HG03457 (cell line): ENCODE results near the gene MPP3.
"Not testable (repeated sequence)": the region's sequence is repeated elsewhere in the genome, so short reads cannot be mapped to it uniquely, and the experiment has no call there.

ENCODE experiments used
- ATAC-seq: cut with Tn5 transposase; IDR thresholded peaks from one replicate; pipeline ENCODE4 v1.9.1; 2021; ENCODE audit warnings: moderate number of reproducible peaks; ENCODE audit not compliant: unreplicated experiment

MPP3 gene

DNA sequence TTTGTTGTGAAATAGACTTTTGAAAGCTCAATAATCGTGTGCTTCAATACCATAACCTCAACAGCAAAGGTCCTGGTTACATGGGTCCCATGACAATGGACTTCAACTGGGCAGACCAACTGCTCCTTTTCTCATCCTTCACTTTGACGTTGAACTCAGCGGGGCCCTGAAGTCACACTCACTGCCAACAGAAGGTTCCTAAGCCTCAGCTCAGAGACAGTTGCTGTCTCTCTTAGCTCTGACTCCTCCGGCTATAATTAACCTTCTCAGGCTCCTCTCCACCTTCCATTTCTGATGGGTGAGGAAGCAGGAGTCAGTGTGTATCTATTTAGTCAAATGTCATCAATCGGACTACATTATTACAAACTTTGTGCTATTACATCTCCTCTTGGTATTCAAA, 23.8 kb downstream of the MPP3 start:
- ATAC-seq: no peak

DNA sequence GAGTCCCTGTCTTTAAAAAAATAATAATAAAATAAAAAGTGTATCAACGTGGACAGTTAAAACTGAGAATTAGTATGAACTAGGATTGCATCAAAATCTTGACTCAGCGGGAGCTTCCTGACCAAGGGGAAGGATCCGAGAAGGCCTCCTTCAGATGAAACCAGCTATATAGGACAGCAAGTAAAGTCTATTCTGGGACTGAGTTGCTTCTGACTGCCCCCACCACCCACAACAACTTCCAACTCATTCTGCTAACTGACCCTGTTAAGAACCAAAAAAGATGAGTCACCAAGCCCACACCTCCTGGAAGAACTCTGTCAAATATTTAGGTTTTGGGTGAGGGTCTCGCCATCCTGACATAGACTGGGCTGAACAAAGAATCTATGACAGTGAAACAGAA, 24.9 kb downstream of the MPP3 start:
- no peak for ATAC-seq

DNA sequence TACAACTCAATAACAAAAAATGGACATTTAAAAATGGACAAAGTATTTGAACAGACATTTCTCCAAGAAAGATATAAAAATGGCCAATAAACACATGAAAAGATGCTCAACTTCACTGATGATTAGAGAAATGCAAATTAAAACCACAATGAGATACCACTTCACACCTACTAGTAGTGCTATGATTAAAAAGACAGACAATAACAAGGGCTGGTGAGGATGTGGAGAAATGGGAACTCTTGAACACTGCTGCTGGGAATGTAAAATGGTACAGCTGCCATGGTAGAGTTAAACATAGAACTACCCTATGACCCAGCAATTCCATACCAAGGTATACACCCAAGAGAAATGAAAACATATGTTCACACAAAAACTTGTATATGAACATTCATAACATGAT, 27.8 kb downstream of the MPP3 start:
- ATAC-seq: no peak

DNA sequence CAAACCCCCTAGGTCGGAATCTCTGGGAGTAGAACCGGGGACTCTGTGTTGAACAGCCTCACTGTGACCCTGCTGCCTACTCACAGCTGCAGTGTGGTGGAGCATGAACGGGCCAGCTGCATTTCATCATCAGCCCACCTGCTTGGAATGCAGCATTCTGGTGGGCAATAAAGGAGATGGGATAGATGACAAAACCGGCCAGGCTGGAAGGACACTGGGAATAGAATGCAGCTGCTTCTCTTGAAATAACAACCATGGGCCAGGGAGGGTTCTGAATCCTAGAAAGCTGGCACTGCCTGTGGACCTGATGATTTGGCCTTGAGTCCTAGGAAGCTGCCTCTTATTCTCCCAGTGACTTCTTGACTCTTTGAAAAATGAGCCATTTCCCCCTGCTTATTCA, 29.2 kb downstream of the MPP3 start:
- ATAC-seq: no peak

DNA sequence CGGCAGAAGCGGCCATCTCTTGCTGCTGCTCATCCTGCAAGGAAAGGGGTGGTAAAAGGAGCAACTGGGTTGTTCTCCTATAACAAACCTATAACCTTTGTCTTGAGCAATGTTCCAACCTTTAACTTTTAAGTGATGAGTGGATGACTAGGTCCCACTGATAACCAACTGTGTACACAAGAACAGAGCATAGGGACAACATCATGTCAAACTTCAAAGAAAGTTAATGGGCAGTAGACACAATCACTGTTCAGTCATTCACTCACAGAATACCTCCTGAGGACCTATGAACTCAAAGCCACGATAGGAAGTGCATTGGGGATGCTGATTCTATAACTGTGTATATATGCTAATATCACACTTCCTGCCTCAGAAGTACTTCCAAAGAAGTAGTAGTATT, 31.1 kb downstream of the MPP3 start:
- ATAC-seq: no peak

DNA sequence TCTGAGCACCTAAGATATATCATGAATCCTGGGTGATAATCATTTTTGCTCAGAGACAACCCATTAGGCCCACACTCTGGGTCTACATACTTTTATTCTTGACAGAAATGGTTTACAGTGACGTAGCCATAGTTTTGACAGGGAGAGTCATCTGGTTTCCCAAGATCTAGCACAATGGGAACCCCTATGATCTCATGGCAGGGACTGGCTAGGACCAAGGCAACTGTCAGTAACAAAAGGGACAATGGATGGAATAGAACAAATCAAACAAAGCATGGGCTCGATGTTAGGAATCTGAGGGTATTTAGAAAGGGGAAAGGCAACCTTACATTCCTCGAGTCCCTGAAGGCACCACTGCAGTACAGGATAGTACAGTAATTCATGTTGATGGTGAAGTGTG, 32.2 kb downstream of the MPP3 start:
- no peak for ATAC-seq

DNA sequence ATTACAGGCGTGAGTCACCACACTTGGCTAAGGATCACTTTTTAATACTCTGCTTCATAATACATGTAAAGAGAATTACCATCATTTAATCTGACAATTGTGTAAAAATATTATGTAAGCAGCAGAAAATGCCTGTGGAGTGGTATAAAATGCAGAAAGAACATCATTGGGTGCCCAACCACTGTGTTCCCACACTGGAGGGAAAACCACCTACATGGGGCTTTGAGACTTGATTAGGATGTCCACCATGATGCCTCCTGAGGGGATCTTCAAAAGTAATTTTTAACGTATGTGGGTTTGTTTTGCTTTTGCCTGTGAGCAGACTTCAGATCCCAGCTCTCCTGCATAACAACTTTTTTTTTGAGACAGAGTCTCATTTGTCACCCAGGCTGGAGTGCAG, 33.9 kb downstream of the MPP3 start:
- ATAC-seq: no peak

DNA sequence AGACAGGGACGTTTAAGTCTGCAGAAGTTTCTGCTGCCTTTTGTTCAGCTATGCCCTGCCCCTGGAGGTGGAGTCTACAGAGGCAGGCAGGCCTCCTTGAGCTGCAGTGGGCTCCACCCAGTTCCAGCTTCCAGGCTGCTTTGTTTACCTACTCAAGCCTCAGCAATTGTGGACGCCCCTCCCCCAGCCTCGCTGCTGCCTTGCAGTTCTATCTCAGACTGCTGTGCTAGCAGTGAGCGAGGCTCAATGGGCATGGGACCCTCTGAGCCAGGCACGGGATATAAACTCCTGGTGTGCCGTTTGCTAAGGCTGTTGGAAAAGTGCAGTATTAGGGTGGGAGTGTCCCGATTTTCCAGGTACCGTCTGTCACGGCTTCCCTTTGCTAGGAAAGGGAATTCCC, 34.9 kb downstream of the MPP3 start:
- ATAC-seq: not testable (repeated sequence)

DNA sequence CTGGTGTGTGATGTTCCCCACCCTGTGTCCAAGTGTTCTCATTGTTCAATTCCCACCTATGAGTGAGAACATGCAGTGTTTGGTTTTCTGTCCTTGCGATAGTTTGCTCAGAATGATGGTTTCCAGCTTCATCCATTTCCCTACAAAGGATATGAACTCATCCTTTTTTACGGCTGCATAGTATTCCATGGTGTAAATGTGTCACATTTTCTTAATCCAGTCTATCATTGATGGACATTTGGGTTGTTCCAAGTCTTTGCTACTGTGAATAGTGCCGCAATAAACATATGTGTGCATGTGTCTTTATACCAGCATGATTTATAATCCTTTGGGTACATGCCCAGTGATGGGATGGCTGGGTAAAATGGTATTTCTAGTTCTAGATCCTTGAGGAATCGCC, 40.3 kb downstream of the MPP3 start:
- ATAC-seq: not testable (repeated sequence)

DNA sequence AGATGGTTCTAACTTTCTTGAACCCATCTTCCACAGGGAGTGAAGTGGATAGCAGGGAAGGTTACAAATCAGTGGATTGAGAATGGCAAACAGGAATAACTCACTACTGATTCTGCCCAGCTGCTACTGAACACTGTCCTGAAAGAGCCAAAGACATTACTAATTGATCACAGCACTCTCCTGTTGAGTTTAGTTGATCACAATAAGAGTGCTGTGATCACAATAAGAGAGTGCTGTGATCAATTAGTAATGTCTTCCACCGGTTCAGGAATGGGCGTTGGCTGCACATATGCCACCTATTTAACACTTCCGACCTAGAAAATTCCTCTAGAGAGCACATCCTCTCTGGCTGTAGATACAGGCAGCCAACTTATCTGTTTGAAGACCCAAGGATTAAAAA, 41.4 kb downstream of the MPP3 start:
- no peak for ATAC-seq

DNA sequence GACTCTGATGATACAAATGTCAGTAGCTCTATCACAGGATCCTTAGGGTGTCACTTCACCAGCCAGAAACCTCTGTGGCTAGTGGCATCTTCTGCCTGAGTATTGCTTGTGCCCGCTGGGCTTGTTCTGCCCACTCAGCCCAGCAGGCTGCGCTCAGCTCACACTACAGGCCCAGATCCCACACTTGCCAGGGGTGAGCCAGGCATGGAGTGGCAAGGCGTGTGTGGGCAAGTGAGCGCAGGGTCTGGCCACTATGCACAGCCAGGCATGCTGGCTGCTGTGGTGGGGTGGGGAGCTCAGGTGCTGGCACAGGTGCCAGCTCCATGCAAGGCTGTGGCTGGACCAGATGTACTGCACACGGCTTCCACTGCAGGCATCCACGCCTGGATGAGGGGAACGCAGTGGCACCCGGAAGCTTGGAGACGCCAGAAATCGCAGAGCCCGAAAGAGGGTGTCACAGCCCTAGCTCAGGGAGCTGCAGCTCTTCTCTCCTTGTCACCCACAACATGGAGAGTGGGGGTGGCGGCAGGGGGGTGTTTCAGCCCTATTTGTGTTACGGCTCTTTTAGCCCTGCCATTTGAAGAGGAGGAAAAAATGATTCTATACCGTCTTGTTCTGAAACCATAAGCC, 42.5 kb downstream of the MPP3 start:
- ATAC-seq: no peak

DNA sequence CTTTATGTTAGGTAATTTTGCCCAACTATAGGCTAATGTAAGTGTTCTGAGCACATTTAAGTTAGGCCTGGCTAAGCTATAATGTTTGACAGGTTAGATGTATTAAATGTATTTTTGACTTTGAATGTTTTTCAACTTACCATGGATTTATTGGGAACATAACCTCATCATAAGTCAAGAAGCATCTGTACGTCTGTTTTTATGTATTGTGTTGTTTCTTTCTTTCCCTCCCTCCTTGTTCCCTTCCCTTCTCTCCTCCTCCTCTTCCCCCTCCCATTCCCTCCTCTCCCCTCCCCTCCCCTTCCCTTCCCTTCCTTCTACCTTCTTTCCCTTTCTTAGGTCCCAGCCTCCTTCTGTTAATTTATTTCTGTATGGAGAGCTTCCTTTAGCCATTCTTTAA, 43.5 kb downstream of the MPP3 start:
- ATAC-seq: no peak

DNA sequence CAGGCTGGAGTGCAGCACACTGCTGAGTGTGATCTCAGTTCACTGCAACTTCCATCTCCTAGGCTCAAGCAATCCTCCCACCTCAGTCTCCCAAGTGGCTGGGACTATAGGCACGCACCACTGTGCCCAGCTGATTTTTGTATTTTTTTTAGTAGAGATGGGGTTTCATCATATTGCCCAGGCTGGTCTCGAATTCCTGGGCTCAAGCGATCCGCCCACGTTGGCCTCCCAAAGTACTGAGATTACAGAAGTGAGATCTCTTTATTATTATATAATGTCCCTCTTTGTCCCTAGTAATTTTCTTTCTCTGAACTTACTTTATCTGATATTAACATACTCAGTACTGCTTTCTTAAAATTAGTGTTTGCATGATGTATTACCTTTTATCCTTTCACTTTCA, 44.4 kb downstream of the MPP3 start:
- no peak for ATAC-seq

DNA sequence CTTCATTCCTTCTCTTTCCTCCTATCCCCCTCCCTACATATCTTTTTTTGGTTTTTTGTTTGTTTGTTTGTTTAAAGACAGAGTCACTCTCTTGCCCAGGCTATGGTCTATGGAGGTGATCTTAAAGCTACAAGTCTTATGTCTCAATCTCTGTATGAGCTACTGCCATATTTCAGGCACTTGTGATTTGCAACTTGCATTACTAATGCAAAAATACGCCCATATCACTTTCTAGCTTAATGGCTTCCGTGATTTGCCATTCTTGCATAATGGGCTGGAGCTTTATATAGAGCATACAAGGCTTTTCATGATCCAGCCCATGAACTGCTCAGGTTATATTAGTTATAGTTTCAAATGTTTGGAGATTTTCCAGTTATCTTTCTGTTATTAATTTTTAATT, 45.2 kb downstream of the MPP3 start:
- no peak for ATAC-seq

DNA sequence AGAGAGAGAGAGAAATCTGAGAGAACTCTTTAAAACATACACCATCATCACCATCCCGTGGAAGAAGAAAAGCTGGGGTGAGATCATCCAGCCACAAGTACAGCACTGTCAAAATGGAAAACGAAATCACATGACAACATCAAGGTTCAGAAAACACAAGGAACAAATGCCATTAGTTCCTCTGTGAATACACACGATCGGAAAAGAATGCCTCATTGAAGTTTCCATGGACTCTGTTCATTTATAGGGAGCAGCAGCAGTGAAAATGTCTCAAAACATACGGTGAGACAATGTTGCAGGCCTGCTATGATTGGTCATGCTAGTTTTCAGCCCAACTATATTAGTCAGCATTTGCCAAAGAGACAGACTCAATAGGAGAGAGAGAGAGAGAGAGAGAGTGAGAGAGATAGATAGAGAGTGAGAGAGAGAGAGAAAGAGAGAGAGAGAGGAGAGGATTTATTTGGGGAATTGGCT, 48.3 kb downstream of the MPP3 start:
- no peak for ATAC-seq

DNA sequence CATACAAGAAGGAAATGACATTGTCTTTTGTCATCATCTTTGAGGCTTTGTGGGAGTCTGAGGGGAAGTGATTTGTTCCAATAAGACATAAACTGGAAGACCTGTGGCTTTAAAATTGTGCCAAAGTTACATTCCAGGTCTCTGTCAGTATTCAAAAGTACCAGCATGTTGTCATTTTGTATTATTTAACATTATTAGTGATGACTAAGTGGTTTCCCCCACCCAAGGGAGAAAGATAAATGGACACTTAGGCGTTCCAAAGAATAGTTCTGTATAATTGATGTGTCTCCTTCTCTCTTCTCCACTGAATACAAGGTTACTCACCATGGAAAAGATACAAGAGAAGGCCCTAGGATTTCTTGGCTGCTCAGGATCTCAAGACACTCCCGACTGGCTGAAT, 48.9 kb downstream of the MPP3 start:
- no peak for ATAC-seq

DNA sequence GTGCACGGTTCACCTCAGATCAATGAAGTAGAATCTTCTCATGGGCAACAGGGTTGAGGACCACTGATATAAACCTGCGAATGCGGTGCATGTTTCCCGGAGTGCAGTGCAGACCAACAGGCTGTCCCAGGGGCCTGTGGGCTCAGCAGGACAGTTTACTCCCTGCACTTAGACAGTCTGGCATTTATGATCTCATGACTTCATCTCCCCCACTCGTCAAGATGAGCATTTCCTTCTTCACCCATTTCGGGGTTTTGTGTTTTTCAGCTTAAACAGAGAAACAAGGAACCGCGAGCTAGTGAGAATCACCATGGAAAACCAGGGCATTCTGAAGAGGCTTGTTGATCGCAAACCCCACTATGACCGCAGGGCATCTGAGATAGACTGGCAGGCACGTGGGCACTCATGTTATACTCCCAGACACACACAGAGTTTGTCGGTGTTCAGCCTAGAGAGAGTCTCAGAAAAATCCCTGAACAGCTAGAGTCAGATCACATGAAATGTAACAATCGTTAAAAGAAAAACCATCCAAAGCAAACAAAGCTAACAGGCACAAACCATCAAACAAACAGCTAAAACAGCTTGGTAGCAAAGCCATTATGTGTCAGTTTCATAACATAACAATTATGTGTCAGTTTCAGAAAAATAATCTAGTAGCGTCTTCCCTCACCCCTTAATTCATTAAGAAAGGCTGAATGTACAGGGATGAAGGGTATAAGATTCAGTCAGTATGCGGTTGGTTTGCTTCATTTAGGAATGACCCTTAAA, 49.8 kb downstream of the MPP3 start:
- no peak for ATAC-seq

DNA sequence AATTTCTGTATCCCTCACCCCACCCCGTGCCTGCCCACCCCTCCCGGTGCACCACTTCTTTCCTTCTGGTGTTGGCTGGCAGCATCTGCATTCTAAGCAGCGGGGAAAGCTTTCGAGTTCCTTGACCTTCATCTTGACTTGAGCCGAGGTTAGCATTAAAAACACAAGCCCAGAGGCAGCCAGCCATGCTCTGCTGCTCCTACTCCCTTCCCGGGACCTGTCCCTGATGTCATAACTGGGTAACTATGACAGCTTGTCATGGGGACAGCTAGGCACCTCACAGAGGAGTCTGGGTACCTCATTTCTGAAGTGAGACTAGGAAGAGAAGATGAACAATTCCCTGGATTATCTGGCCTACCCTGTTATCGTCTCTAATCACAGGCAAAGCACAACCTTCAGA, 52.8 kb downstream of the MPP3 start, which contains the start of gene CFAP97D1:
CFAP97D1 (plus strand) TSS at position 301 of the 400 bp plus-strand sequence; CDS start at position 329, 28 bp downstream.
- ATAC-seq: no peak

DNA sequence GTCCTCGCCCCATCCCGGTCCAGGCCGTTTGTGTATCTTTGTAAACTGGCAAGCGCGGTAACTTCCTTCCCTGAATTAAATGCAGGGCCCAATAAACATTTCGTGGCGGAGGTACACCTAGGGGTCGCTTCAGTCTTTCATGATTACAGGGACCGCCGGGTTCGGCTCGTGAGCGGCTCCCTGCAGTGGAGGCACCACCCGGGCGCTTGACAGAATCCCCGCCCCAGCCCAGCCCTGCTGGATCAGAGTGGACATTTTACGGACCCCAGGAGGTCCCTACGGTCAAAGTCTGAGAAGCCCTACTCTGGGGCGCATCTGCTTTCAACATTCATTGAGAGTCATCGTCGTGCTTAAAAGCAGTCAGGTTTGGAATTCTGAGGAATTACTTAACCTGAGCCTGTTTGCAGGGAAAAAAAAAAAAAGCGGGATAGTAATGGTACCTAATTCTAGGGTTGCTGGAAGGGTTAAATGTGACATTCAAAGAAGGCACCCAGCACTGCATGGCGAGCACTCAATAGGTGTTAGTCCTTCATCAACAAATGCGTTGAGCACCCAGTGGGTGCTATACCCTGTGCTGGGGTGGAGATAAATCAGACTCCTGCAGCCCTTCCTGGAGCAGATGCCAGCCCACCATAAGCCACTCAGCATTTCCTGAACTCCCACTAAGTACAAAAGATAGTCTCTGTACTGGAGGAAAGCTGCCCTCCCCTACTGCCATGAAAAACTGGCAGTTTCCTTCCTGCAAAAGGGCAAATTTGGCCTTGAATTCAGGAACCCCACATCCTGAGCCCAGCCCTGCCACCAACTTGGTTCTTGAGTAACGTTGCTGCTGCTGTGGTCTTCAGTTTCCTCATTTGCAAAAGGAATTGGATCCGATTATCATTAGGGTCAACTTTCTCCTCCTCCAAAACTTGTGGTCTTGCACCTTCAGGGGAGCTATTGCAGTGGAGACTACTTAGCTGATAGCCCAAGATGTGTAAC, 53.5 kb downstream of the MPP3 start:
- no peak for ATAC-seq

DNA sequence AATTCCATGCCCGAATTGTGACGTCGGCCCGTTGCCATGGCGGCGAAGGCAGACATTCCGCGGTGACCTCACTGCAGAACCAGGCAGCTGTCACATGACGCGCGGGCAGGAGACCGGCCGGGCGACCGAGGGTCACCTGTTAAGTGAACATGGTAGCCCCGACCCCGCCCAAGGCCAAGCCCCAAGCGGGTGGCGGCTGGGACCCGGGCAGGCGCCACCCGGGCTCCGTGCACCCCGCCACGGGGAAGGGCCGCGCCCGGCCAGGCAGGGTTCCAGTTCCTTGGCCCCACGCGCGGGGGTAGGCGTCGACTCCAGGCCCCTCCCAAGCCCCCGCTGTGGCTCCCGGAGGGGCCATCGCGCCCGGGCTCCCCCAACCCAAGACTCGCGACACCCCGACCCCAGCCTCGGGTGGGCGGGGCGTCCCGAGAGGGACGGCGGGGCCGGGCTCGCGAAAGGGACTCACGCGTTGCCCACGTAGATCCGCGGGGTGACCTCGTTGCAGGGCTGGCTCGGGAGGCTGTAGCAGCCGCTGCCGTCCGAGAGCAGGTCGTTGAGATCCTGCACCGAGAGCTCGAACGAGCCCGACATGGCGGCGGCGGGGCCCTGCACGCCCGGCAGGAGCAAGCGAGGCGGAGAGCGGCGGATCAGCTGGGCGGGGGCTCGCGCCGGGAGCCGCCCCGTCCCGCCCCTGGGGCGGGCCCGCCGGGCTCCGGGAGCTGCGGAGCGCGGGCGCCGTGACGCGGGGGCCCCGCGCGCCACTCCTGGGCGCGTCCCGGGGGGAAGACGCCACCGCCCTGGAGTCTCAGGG, 54.4 kb downstream of the MPP3 start, which contains the start of gene DUSP3:
DUSP3 (minus strand) TSS at position 641 of the 808 bp plus-strand sequence; CDS start at position 588, 53 bp downstream.
- no peak for ATAC-seq
